Measurements from ENCODE around the gene CACNA1H.
"Not testable (repeated sequence)": the region's sequence is repeated elsewhere in the genome, so short reads cannot be mapped to it uniquely, and the experiment has no call there.

DNA sequence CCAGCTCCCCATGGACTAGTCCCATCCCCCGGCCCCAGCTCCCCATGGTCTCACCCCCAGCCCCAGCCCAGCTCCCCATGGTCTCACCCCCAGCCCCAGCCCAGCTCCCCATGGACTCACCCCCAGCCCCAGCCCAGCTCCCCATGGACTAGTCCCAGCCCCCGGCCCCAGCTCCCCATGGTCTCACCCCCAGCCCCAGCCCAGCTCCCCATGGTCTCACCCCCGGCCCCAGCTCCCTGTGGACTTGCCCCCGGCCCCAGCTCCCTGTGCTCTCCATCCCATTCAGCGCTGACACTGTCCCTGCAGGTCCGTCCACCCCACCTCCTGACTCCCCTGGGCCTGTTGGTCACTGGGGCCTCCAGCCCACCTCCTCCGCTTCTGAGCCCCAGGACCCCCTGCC, 78.4 kb downstream of the CACNA1H start:
- TF ChIP-seq POLR2A, POLR2AphosphoS5, EP300 (IDR thresholded peaks at IDR 0.05): not testable (repeated sequence)
- TF ChIP-seq, protein P1, sequence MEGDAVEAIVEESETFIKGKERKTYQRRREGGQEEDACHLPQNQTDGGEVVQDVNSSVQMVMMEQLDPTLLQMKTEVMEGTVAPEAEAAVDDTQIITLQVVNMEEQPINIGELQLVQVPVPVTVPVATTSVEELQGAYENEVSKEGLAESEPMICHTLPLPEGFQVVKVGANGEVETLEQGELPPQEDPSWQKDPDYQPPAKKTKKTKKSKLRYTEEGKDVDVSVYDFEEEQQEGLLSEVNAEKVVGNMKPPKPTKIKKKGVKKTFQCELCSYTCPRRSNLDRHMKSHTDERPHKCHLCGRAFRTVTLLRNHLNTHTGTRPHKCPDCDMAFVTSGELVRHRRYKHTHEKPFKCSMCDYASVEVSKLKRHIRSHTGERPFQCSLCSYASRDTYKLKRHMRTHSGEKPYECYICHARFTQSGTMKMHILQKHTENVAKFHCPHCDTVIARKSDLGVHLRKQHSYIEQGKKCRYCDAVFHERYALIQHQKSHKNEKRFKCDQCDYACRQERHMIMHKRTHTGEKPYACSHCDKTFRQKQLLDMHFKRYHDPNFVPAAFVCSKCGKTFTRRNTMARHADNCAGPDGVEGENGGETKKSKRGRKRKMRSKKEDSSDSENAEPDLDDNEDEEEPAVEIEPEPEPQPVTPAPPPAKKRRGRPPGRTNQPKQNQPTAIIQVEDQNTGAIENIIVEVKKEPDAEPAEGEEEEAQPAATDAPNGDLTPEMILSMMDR (IDR thresholded peaks at IDR 0.05), result not testable (repeated sequence)
